ENCODE results near the gene APOBEC4. TPM values are rescaled to one million over a fixed set of nuclear protein-coding genes. Genes with fewer than 3 reads are reported as not detected.

The APOBEC4 gene
- polyA plus RNA-seq, 1 of the 3 experiments (the other 2 are of a cell fraction), result not detected

- WGBS (ENCODE audit: low lambda C conversion rate), result 97% methylated on average over 9 of the region's 9 CpGs
- POLR2A ChIA-PET, result no interaction called here
- Histone ChIP-seq H3F3A (replicated peaks; ENCODE audit: insufficient read depth) (no peaks in the 10 kb centered on the region), H3K9me3 (no peaks in the 10 kb centered on the region), H2AFZ (ENCODE audit: low read depth) (no peak overlapping the region), H3K4me3 (ENCODE audit: low read depth in 2 of 2, low read length in 1 of 2) (no peak overlapping the region), H3K27ac (ENCODE audit: low read depth in 2 of 2, low read length in 1 of 2) (no peak overlapping the region), H3K9ac (no peak overlapping the region), H3K4me1 (ENCODE audit: control insufficient read depth in 1 of 2, insufficient read depth in 2 of 2, low read depth in 1 of 2, low read length in 1 of 2) (peaks cover 4 to 7% of the 10 kb centered on the region in 2 experiments; a peak in 1 of 4 replicates), H3K9me2 (no peaks in the 10 kb centered on the region), H3K27me3 (ENCODE audit: insufficient read depth) (no peaks in the 10 kb centered on the region), H3K4me2 (no peak overlapping the region), H3K79me2 (ENCODE audit: insufficient read depth) (no peaks in the 10 kb centered on the region), H3K36me3 (replicated peaks in 1 of 2; ENCODE audit: control insufficient read depth in 1 of 2, insufficient read depth in 2 of 2, low read length in 1 of 2) (no peaks in the 10 kb centered on the region), H4K20me1 (ENCODE audit: insufficient read depth) (no peaks in the 10 kb centered on the region)
- CTCF ChIA-PET, result interaction anchor here (1.0 to 1.3 kb wide), 2 partner anchors 18 to 213 kb away, joined by 3 read pairs; no protein-coding TSS in a partner anchor
- no peak for TF ChIP-seq CHD2 (IDR thresholded peaks at IDR 0.05; ENCODE audit: low read length, partially characterized antibody)
- no peak for TF ChIP-seq GABPA (IDR thresholded peaks at IDR 0.05; ENCODE audit: low read depth)
- no peak for TF ChIP-seq GATA2 (CRISPR knock-in tag; IDR thresholded peaks at IDR 0.05)
- no peak for TF ChIP-seq USF1 (IDR thresholded peaks at IDR 0.05; ENCODE audit: borderline replicate concordance, low read depth)
- no peak for TF ChIP-seq YY1 (IDR thresholded peaks at IDR 0.05; ENCODE audit: low read depth)
- TF ChIP-seq TCF12 (IDR thresholded peaks at IDR 0.05), result no peak
- TF ChIP-seq FOXM1 (IDR thresholded peaks at IDR 0.05; ENCODE audit: low read depth), result no peak
- TF ChIP-seq RFX5 (IDR thresholded peaks at IDR 0.05; ENCODE audit: low read length), result no peak
- no peak for TF ChIP-seq EZH2phosphoT487 (IDR thresholded peaks at IDR 0.05; ENCODE audit: borderline replicate concordance, low read depth)
- TF ChIP-seq, protein P1, sequence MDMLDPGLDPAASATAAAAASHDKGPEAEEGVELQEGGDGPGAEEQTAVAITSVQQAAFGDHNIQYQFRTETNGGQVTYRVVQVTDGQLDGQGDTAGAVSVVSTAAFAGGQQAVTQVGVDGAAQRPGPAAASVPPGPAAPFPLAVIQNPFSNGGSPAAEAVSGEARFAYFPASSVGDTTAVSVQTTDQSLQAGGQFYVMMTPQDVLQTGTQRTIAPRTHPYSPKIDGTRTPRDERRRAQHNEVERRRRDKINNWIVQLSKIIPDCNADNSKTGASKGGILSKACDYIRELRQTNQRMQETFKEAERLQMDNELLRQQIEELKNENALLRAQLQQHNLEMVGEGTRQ (IDR thresholded peaks at IDR 0.05; ENCODE audit: borderline replicate concordance, low read depth, low read length), result no peak
- no peak for TF ChIP-seq FOSL2 (IDR thresholded peaks at IDR 0.05; ENCODE audit: borderline replicate concordance, low read depth)
- no peak for TF ChIP-seq SIN3A (IDR thresholded peaks at IDR 0.05; ENCODE audit: borderline replicate concordance, low read depth, low read length)
- TF ChIP-seq, protein P2, sequence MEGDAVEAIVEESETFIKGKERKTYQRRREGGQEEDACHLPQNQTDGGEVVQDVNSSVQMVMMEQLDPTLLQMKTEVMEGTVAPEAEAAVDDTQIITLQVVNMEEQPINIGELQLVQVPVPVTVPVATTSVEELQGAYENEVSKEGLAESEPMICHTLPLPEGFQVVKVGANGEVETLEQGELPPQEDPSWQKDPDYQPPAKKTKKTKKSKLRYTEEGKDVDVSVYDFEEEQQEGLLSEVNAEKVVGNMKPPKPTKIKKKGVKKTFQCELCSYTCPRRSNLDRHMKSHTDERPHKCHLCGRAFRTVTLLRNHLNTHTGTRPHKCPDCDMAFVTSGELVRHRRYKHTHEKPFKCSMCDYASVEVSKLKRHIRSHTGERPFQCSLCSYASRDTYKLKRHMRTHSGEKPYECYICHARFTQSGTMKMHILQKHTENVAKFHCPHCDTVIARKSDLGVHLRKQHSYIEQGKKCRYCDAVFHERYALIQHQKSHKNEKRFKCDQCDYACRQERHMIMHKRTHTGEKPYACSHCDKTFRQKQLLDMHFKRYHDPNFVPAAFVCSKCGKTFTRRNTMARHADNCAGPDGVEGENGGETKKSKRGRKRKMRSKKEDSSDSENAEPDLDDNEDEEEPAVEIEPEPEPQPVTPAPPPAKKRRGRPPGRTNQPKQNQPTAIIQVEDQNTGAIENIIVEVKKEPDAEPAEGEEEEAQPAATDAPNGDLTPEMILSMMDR (IDR thresholded peaks at IDR 0.05), result no peak
- TF ChIP-seq, protein P3, sequence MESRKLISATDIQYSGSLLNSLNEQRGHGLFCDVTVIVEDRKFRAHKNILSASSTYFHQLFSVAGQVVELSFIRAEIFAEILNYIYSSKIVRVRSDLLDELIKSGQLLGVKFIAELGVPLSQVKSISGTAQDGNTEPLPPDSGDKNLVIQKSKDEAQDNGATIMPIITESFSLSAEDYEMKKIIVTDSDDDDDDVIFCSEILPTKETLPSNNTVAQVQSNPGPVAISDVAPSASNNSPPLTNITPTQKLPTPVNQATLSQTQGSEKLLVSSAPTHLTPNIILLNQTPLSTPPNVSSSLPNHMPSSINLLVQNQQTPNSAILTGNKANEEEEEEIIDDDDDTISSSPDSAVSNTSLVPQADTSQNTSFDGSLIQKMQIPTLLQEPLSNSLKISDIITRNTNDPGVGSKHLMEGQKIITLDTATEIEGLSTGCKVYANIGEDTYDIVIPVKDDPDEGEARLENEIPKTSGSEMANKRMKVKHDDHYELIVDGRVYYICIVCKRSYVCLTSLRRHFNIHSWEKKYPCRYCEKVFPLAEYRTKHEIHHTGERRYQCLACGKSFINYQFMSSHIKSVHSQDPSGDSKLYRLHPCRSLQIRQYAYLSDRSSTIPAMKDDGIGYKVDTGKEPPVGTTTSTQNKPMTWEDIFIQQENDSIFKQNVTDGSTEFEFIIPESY (IDR thresholded peaks at IDR 0.05; ENCODE audit: borderline replicate concordance, low read depth), result no peak
- TF ChIP-seq FOXJ3 (CRISPR knock-in tag; IDR thresholded peaks at IDR 0.05), result no peak
- TF ChIP-seq MXI1 (IDR thresholded peaks at IDR 0.05; ENCODE audit: low read depth, low read length), result no peak
- TF ChIP-seq MEF2A (IDR thresholded peaks at IDR 0.05; ENCODE audit: borderline replicate concordance, low read depth), result no peak
- TF ChIP-seq, protein P4, sequence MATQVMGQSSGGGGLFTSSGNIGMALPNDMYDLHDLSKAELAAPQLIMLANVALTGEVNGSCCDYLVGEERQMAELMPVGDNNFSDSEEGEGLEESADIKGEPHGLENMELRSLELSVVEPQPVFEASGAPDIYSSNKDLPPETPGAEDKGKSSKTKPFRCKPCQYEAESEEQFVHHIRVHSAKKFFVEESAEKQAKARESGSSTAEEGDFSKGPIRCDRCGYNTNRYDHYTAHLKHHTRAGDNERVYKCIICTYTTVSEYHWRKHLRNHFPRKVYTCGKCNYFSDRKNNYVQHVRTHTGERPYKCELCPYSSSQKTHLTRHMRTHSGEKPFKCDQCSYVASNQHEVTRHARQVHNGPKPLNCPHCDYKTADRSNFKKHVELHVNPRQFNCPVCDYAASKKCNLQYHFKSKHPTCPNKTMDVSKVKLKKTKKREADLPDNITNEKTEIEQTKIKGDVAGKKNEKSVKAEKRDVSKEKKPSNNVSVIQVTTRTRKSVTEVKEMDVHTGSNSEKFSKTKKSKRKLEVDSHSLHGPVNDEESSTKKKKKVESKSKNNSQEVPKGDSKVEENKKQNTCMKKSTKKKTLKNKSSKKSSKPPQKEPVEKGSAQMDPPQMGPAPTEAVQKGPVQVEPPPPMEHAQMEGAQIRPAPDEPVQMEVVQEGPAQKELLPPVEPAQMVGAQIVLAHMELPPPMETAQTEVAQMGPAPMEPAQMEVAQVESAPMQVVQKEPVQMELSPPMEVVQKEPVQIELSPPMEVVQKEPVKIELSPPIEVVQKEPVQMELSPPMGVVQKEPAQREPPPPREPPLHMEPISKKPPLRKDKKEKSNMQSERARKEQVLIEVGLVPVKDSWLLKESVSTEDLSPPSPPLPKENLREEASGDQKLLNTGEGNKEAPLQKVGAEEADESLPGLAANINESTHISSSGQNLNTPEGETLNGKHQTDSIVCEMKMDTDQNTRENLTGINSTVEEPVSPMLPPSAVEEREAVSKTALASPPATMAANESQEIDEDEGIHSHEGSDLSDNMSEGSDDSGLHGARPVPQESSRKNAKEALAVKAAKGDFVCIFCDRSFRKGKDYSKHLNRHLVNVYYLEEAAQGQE (IDR thresholded peaks at IDR 0.05; ENCODE audit: low read depth, low read length), result no peak
- no peak for TF ChIP-seq POLR2AphosphoS5 (IDR thresholded peaks at IDR 0.05; ENCODE audit: low read depth, low read length)
- DNase-seq, result no peak
Observed at GRCh38 chr1:183702813-183703198, 49.7 kb upstream of the APOBEC4 start.

All from SK-N-SH (cell line).